GM18502 (cell line): ENCODE results near the gene CHD1L.
"Not testable (repeated sequence)": the region's sequence is repeated elsewhere in the genome, so short reads cannot be mapped to it uniquely, and the experiment has no call there.

Experiments used
- ATAC-seq: cut with Tn5 transposase; IDR thresholded peaks from one replicate; pipeline ENCODE4 v1.9.1; 2021; ENCODE audit warnings: mild to moderate bottlenecking; ENCODE audit not compliant: unreplicated experiment, poor library complexity

Gene CHD1L

DNA sequence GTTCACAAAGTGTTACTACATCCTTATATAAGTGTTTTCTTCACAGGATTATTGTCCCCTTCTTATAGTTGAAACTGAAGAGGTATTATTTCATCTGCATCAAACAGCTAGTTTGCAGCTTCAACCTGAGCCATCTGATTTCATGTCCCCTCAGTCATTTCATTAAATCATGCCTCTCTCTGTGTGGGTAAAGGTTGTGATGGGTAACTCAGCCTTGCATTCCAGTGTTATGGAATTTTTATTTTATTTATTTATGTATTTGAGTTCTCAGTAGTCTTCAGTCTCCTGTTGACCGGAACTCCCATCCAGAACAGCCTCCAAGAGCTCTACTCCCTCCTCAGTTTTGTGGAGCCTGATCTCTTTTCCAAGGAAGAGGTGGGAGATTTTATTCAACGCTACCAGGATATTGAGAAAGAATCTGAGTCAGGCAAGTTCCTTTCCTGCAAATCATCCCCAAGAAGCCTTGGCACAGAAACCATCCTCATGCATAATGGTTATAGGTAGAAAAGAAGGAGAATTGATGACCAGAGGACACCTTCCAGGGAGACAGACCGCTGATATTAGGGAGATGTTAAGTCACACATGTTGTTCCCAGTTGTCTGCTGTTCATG is 21.8 kb downstream of the CHD1L start:
- no peak for ATAC-seq

DNA sequence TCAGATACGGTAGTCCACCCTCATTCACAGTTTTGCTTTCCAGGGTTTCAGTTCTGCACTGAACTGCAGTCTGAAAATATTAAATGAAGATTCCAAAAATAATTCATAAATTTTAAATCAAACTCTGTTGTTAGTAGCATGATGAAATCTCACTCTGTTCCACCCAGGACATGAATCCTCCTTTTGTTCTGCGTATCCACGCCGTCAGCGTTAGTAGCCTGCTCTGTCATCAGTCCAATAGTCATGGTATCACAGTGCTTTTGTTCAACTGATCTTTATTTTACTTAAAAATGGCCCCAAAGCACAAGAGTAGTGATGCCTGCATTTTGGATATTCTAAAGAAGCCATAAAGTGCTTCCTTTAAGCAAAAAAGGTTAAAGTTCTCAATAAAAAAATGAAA is 23.9 kb downstream of the CHD1L start:
- no peak for ATAC-seq

DNA sequence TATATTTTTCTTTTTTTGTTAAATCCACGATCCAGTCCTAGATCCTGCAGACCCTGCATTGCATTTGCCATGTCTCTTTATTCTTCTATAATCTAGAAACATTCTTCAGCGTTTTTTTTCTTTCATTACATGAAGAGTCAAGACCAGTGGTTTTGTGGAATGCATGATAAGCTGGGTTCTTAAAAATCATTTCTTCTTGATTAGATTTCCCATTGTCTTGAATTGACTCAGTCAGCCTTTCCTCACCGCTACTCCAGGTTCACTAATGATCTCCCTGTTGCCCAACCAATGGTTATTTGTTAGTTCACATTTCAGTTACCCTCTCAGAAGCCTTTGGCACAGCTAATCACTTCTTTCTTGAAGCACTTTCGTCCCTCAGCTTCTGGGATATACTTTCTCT is 25.2 kb downstream of the CHD1L start:
- no peak for ATAC-seq

DNA sequence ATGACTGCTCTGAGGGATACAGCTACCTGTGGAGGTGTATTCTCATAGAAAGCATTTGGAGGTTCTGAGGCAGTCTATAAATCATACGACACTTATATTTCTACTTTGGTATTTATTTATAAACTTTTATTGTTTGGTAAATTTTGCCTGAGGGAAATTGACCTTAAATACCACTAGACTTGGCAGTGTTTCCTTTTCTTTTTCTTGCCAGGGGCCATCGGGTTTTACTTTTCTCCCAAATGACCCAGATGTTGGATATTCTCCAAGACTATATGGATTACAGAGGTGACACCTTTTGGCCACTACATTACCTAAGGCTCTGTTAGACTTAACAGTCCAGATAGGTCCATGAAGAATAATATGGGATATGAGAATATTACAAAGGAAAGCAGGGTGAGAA is 28.2 kb downstream of the CHD1L start:
- no peak for ATAC-seq

DNA sequence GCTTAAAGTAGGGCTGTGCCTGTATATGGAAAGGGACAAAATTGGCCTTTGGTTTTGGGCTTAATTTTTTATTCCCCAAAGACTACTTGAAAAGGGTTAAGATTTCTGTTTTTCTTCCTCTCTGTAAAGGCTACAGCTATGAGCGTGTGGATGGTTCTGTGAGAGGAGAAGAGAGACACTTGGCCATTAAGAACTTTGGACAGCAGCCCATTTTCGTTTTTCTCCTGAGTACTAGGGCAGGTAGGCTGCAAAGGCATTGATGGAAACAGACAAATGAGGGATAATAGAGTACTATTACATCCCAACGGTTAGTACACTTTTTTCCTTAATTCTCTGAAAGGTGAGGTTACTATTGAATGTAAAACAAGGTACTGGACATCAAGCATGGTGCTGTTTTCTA is 29.6 kb downstream of the CHD1L start:
- no peak for ATAC-seq

DNA sequence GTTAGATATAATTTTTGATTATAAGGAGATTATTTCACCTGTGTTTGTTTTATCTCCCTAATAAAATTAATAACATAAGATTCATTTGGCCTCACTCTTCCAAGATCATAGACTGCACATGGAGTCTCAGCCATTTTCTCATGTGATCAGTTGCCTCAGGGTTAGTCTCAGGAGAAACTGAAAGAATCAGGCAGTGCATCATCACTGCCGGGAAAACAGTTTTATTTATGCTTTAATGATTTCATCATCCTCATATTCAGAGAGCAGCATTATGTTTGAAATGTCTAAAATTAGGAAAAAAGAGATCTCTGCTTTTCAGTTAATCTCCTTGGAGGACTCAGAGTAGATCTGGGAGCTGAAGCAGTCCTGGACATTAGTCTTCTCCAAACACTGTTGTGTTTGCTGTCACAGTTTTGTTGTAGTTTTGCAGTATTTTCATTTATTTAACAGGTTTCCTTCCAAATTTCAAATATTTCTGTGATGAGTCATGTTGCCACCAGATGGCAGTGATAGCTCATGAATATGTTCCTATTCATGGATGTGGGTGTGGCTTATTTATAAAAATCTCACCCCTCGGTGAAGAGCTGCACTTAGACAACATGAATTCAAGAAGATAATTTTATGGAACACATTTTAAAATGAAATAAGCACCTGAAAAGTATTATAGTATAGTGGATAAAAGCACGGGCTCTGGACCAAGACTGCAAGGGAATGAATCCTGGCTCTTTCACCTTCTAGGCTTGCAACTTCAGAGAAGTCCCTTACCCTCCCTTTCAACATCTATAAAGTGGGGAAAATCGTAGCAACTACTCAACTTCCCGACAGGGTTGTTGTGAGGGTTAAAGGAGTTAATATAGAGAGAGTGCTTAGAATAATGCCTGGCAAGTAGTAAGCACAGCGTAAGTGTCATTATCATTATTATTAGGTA is 31.2 kb downstream of the CHD1L start:
- no peak for ATAC-seq

DNA sequence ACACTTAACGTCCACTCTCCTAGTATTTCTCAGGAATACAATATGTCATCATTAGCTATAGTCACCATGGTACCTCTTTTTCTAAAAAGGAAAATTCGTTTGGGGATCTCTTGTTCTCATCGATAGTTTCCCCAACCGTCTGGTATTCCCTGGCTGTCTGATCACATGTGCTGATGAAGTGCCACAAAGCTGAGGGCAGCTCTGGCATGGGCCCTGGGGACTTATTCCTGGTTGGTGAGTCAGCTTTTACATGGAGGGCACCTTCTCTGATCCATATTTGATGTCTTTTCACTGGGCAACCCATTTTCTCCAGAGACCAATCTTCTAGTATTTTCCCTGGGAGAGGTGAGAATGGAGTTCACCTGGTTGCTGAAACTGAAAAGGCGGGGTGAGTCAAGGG is 39.5 kb downstream of the CHD1L start:
- ATAC-seq: no peak

DNA sequence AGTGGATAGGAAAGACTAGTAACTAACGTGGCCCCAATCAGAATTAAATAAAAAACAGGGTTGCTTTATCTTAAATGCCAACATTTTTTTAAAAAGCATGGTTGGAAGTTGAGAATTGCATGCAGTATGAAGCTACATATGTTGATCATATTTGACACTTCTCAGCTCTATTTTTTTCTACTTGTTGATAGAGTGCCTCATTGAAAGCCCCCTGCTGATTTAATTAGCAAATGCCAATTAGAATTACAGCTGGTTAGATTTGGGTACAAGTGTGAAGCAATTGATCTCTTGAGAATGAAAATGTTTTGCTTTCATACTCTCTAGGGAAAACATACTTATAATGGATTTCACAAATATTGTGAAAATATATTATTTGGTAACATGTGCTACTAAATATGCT is 40.5 kb downstream of the CHD1L start:
- ATAC-seq: no peak

DNA sequence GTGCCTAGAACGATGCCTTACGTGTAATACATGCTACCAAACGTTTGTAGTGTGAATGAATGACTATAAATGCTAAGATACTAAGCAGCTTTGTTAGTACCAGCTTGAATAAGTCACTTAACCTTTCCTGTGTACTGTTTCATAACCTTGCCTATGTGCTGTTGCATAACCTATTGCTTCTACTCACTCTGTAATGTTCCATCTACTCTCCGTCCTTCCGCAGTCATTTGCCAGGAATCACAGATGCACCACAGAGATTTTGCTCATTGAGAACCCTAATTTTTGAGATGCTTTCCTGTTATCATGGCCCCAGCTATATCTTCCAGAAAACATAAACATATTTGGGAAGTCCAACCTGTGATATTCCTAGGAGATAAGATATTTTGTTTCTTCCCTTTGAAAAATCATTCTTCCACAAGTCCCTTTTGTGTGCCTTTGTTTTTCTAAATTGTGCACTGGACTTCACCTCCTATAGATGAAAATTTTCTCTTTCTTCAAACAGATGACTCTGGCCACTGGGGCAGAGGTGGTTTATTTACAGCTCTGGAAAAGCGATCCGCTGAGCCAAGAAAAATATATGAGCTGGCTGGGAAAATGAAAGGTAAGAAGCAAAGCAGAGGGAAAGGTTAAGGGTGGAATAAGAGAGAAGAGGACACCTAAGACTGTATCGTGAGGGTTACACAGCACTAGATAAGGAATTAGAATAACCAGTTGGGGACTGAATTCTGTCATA is 44.8 kb downstream of the CHD1L start:
- no peak for ATAC-seq

DNA sequence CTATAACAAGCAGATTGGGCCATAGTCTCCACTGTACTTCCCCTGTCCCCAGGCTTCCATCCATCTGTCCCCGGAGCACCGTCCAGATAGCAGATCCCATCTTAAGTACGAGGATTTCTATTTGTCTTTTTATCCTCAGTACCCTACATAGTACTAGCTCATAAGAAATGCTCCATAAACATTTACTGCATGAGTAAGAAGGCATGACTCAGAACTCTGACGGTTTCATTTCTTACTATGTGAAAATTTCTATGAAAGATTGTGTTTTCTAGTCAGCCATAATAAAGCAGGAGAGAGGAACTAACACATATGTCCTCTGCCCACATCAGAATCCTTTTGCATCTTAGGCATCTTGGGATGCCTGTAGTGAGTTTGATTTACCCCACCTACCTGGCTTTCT is 49.5 kb downstream of the CHD1L start:
- ATAC-seq: no peak

DNA sequence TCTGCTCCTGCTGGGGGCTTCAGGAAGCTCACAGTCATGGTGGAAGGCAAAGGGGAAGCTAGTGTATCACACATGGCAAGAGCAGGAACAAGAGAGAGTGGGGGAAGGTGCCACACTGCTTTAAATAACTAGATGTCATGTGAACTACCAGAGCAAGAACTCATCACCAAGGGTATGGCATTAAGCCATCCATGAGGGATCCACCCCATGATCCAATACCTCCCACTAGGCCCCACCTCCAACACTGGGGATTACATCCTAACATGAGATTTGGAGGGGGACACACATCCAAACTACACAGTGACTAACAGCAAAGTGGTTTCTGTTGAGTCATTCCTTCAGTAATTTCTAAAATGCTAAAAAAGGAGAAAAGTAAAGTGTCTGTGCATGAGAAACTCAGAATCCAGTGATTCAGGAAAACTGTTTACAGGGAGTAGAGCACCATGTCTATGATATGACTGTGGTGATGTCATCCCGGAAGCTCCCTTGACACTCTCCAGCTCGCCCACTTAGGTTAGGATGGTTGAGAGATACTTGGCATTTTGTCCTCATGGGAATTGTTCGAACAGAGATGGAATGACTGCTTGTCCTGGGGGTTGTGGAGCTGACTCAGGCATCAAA is 50.3 kb downstream of the CHD1L start:
- no peak for ATAC-seq

DNA sequence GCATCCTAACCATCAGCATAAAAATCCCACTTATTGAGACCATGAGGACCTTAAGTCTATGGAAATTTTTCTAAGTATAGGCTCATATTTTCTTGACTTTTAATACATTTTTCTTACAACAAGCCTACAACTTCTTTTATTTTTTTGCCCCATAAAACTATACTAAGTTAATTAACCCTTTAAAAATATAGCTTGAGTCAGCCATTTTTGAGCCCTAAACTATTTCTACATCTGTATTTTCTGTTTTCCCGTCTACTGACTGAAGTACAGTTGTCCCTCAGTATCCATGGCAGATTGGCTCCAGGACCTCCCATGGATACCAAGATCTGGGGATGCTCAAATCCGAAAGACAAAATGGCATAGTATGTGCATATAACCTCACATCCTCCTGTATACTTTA is 55.0 kb downstream of the CHD1L start:
- ATAC-seq: no peak

DNA sequence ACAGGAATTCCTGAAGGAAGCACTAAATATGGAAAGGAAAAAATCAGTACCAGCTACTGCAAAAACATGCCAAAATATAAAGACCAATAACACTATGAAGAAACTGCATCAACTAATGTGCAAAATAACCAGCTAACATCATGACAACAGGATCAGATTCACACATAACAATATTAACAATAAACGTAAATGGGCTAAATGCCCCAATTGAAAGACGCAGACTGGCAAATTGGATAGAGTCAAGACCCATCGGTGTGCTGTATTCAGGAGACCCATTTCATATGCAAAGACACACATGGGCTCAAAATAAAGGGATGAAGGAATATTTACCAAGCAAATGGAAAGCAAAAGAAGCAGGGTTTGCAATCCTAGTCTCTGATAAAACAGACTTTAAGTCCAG is 63.3 kb downstream of the CHD1L start:
- not testable (repeated sequence) for ATAC-seq

DNA sequence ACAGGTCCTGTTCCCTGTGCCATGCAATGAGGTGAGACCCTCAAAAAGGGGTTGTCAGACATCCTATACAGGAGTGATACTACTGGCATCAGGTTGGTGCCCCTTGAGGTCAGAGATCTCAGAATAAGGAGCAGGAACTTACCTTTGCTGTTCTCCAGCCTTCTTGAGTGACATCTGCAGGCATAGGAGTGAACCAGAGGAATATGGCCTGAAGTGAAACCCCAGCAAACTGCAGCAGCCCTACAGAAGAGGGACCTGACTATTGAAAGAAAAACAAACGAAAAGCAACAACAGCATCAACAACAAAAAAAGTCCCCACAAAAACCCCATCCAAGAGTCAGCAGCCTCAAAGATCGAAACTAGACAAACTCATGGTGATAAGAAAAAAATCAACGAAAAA is 74.5 kb downstream of the CHD1L start:
- no peak for ATAC-seq

DNA sequence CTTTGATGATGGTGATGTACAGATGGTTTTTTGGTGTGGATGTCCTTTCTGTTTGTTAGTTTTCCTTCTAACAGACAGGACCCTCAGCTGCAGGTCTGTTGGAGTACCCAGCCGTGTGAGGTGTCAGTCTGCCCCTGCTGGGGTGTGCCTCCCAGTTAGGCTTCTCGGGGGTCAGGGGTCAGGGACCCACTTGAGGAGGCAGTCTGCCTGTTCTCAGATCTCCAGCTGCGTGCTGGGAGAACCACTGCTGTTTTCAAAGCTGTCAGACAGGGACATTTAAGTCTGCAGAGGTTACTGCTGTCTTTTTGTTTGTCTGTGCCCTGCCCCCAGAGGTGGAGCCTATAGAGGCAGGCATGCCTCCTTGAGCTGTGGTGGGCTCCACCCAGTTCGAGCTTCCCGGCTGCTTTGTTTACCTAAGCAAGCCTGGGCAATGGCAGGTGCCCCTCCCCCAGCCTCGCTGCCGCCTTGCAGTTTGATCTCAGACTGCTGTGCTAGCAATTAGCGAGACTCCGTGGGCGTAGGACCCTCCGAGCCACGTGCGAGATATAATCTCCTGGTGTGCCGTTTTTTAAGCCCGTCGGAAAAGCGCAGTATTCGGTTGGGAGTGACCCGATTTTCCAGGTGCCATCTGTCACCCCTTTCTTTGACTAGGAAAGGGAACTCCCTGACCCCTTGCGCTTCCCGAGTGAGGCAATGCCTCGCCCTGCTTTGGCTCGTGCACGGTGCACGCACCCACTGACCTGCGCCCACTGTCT is 84.6 kb downstream of the CHD1L start:
- not testable (repeated sequence) for ATAC-seq

DNA sequence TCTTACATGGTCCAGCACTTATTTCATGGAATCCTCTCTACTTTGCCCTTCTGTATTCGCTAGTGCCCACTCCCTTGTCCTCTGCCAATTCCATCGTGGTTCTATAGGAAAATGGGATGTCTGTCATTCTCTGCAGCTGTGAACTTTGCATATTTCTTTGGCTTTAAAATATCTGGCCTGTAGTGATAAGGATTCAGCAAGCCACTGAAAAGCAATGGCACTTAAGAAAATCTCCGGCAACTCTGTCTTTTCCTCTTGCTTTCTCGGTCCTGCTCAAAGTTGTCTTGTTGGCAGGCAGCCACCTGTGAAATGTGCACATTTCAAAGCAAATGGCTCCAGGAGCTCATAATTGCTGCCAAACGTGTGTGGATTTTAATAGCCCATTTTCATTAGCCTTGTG is 91.8 kb downstream of the CHD1L start:
- no peak for ATAC-seq

DNA sequence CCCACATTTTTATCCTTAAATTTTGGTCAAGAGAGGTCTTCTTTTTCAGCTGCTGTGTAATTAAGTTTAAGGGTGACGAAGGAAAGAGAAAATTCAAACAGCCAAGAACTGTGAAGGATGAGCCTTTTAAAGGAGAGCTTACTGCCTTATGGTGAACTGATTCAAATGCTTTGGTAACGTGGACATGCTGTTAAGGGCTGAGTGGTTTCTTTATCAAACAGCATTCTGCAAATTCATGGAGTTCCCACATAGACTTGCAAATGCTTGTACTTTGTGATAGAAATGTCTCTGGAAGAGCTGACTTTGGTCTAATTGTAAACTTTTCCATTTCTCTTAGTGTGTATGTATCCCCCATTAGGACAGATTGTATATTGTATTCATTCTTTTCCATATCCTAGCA is 93.8 kb downstream of the CHD1L start:
- ATAC-seq: no peak

DNA sequence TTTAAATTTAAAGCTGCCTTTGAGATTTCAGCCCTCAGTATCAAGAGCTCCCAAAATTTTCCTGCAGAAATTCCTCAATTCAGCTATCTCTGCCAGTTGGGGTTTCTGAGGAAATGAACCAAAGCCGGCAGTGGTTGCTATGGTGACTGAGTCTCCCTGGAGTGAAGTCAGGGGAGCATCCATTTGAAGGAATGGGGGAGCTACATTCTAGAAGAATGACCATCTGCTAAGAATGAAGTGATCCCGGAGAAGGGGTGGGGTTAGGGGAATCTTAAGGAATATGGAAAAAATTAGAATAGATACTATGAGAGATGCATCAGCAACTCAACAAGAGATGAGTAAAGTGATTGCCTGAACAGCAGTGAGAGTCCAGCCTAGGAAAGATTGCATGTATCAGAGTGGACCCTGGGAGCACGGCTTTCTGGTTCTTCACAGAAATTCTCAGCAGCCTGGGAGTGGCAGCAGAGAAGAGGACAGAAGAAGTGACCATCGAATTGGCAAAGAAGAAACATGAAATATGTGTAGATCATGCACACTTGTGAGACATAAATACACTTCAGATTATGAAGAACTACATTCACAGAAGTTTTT is 94.7 kb downstream of the CHD1L start:
- ATAC-seq: no peak

DNA sequence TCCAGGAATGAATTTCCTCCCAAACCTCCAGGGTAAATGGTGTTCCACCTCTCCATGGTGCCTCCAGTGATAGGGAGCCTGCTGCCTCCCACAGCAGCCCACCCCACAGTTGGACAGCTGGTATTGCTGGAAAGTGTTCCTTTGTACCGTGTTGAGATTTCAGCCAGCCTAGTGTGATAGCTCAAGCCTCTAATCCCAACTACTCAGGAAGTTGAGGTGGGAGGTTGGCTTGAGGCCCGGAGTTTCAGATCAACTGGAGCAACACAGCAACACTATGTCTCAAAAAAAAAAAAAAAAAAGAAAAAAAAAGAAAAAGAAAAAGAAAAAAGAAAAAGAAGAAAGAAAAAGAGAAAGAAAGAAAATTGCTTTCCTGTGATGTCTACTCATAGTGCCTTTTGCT is 96.1 kb downstream of the CHD1L start:
- ATAC-seq: no peak

DNA sequence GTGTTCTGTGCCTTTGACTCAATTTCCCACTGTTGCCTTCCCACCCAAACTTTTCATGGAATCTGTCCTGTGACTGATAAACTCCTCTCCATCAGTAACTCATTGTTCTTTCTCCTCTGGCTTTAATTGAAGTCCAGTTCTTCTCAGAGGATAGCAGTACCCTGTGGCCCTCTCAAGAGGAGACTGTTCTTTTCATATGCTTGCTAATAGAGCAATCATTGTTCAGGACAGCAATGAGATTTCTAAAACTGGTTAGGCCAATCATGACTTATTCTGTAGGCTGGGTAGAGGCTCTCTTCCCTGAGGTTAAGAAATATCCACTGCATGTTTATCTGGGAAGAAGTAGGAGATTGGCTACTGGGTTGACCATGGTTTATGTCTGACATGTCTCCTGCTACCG is 98.8 kb downstream of the CHD1L start:
- no peak for ATAC-seq
